ENCODE results near the gene OAT. TPM values are rescaled to one million over a fixed set of nuclear protein-coding genes. Genes with fewer than 3 reads are reported as not detected.

Gene OAT
- total RNA-seq (10 to 100 TPM; 11.9 to 24.2 (median 20.5) TPM), polyA plus RNA-seq (10 to 100 TPM in 1 of 2 donors, 1 to 10 TPM in 1; 9.9 to 35.5 TPM)

GRCh38 chr10:124418726-124419501 is at the start of gene OAT:
Gene OAT (minus strand): TSS chr10:124418923. CDS start chr10:124412171, 6,752 bp downstream.
- peaks cover 13 to 22% (median 19%) of the 10 kb centered on the region in 3 donors for H3K4me1 ChIP-seq
- FAIRE-seq, result peak; percentile 80

GRCh38 chr10:124467165-124467564 is 48.4 kb upstream of the OAT start:
- no peak overlapping the region for H3K27ac ChIP-seq
- intact Hi-C loops (cut with DNase I), result no loop called here
- H3K4me3 ChIP-seq, result no peak overlapping the region
- H3K4me1 ChIP-seq, result peaks cover 0 to 3% (median 0%) of the 10 kb centered on the region in 3 donors
- ATAC-seq, result no peak
- TF ChIP-seq CTCF (IDR thresholded peaks at IDR 0.05), result no peak
- WGBS, 2 donors, result 84 to 92% methylated on average over 4 of the region's 4 CpGs
- no peaks in the 10 kb centered on the region for H3K36me3 ChIP-seq
- H3K27me3 ChIP-seq, result no peaks in the 10 kb centered on the region
- FAIRE-seq, result no peak
- no peaks in the 10 kb centered on the region for H3K9me3 ChIP-seq
- DNase-seq, result no peak

More at GRCh38 chr10:124418726-124419501, at the start of gene OAT:
- WGBS, 2 donors, result 2 to 3% methylated on average over 66 to 70 of the region's 70 CpGs
- no peaks in the 10 kb centered on the region for H3K36me3 ChIP-seq
- intact Hi-C loops (cut with DNase I), result no loop called here
- H3K27ac ChIP-seq, result peak within 1 kb of the TSS; percentile 65 to 82 (median 76)
- DNase-seq, result peak; percentile 93 to 98 (median 96)
- H3K9me3 ChIP-seq, result no peaks in the 10 kb centered on the region
- H3K27me3 ChIP-seq, result no peaks in the 10 kb centered on the region
- TF ChIP-seq CTCF (IDR thresholded peaks at IDR 0.05), result no peak
- ATAC-seq, result peak; percentile 95 to 99 (median 97)
- peak within 1 kb of the TSS; percentile 67 to 97 (median 86) for H3K4me3 ChIP-seq

GRCh38 chr10:124465777-124466488 is 47.2 kb upstream of the OAT start:
- TF ChIP-seq CTCF (IDR thresholded peaks at IDR 0.05), result no peak
- H3K36me3 ChIP-seq, result no peaks in the 10 kb centered on the region
- intact Hi-C loops (cut with DNase I), result no loop called here
- H3K27me3 ChIP-seq, result no peaks in the 10 kb centered on the region
- H3K9me3 ChIP-seq, result no peaks in the 10 kb centered on the region
- 70 to 74% methylated on average over 9 of the region's 9 CpGs for WGBS, 2 donors
- DNase-seq, result no peak
- no peak overlapping the region for H3K27ac ChIP-seq
- no peak for ATAC-seq
- no peak for FAIRE-seq
- H3K4me3 ChIP-seq, result no peak overlapping the region
- H3K4me1 ChIP-seq, result peaks cover 0 to 3% (median 0%) of the 10 kb centered on the region in 3 donors

- no peak for TF ChIP-seq CTCF (IDR thresholded peaks at IDR 0.05)
- no peak for ATAC-seq
- no peaks in the 10 kb centered on the region for H3K27me3 ChIP-seq
- H3K4me1 ChIP-seq, result peaks cover 0 to 3% (median 0%) of the 10 kb centered on the region in 3 donors
- H3K9me3 ChIP-seq, result no peaks in the 10 kb centered on the region
- intact Hi-C loops (cut with DNase I), result no loop called here
- FAIRE-seq, result no peak
- H3K36me3 ChIP-seq, result no peaks in the 10 kb centered on the region
- no peak overlapping the region for H3K4me3 ChIP-seq
- no peak overlapping the region for H3K27ac ChIP-seq
- no peak for DNase-seq
- 83 to 90% methylated on average over 17 of the region's 17 CpGs for WGBS, 2 donors
Measured at GRCh38 chr10:124465003-124465776, 46.5 kb upstream of the OAT start.
